ENCODE data around the gene USP47. TPM values are rescaled to one million over a fixed set of nuclear protein-coding genes. Genes with fewer than 3 reads are reported as not detected.

The USP47 gene
- total and polyA plus RNA-seq, 9 of the 15 experiments (the other 6 are each of a cell fraction or from before 2014, with no cell fraction given), result 13.1 to 63.6 (median 34.7) TPM

DNA sequence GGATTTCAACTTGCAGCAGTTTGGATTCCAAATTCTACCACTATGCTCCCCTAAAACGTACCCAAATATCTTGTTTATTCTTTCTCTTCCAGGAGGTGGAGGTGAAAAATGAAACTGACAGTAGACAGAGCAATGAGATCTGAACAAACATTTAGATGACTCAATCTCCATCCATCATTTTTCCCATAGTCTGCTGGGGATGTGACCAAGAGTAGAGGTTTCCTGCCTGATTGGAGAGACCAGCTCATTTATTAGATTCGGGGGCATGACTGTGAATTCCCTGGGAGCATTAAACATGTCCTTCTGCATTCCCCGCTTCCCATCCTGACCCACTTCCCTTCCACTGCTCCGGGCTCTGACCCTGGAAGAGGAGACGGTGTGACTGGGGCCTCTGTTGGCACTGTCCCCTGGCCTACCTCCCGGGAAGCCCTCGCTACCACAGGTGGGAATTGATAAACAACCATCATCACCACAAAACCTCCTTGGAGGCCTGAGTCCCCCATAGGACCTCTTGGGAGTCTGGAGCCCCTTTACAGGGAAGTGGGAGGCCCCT is 146.4 kb downstream of the USP47 start:
- ATAC-seq (no peak), DNase-seq (ENCODE audit: extremely low read depth in 1 of 4, low spot score in 3 of 4) (no peak), FAIRE-seq (no peak)
- no peaks in the 10 kb centered on the region for H4K20me1 ChIP-seq (replicated peaks; ENCODE audit: control insufficient read depth, insufficient read depth, low read length)
- H3K27ac ChIP-seq (ENCODE audit: extremely low read depth, low read depth, low read length), result no peak overlapping the region
- in situ Hi-C loops (cut with MboI) (no loop called here), intact Hi-C loops (cut with micrococcal nuclease) (no loop called here)
- H3K79me2 ChIP-seq (ENCODE audit: control insufficient read depth, insufficient read depth, low read length), result no peaks in the 10 kb centered on the region
- WGBS (ENCODE audit: insufficient coverage, low coverage, missing lambda C conversion rate), result 25% methylated on average over 4 of the region's 7 CpGs
- no peaks in the 10 kb centered on the region; a peak in 1 of 5 replicates for H3K4me1 ChIP-seq (replicated peaks in 1 of 2; ENCODE audit: control insufficient read depth in 2 of 2, insufficient read depth in 2 of 2, low read length in 2 of 2)
- H3K9me3 ChIP-seq (replicated peaks; ENCODE audit: control insufficient read depth, insufficient read depth, low read depth, low read length), result no peaks in the 10 kb centered on the region; the same call in 1 of the 2 replicates
- H3K9ac ChIP-seq (ENCODE audit: insufficient read depth in 1 of 2, low read depth in 2 of 2, low read length in 2 of 2), result no peak overlapping the region
- no peaks in the 10 kb centered on the region for H3K36me3 ChIP-seq (ENCODE audit: control insufficient read depth, insufficient read depth, low read length)
- peak overlapping the region; percentile 79 for H2AFZ ChIP-seq (ENCODE audit: low read depth, low read length)
- BruUV-seq (replicated peaks), result no TSS peak
- POLR2A ChIA-PET, result no interaction called here
- H3K27me3 ChIP-seq (ENCODE audit: control insufficient read depth in 2 of 2, insufficient read depth in 2 of 2, low read length in 2 of 2), result peaks cover 0 to 26% of the 10 kb centered on the region in 2 experiments; a peak in 3 of 5 replicates
- CTCF ChIA-PET (ENCODE audit: low intra/inter-chr PET ratio), result no interaction called here
- H3K4me3 ChIP-seq, result no peak overlapping the region
- H3K9me1 ChIP-seq (ENCODE audit: control insufficient read depth, insufficient read depth, low read length), result no peaks in the 10 kb centered on the region
- TF ChIP-seq ZNF717 (CRISPR knock-in tag; IDR thresholded peaks at IDR 0.05) (no peak), CXXC5 (CRISPR knock-in tag; IDR thresholded peaks at IDR 0.05) (no peak), HDAC3 (IDR thresholded peaks at IDR 0.05; ENCODE audit: borderline replicate concordance, partially characterized antibody) (no peak), PURB (CRISPR knock-in tag; IDR thresholded peaks at IDR 0.05; ENCODE audit: low read depth) (no peak), E2F3 (CRISPR knock-in tag; IDR thresholded peaks at IDR 0.05) (no peak), FOXP1 (CRISPR knock-in tag; IDR thresholded peaks at IDR 0.05) (no peak)
- TF ChIP-seq, protein P1, sequence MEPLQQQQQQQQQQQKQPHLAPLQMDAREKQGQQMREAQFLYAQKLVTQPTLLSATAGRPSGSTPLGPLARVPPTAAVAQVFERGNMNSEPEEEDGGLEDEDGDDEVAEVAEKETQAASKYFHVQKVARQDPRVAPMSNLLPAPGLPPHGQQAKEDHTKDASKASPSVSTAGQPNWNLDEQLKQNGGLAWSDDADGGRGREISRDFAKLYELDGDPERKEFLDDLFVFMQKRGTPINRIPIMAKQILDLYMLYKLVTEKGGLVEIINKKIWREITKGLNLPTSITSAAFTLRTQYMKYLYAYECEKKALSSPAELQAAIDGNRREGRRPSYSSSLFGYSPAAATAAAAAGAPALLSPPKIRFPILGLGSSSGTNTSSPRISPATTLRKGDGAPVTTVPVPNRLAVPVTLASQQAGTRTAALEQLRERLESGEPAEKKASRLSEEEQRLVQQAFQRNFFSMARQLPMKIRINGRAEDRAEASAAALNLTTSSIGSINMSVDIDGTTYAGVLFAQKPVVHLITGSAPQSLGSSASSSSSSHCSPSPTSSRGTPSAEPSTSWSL (CRISPR knock-in tag; IDR thresholded peaks at IDR 0.05; ENCODE audit: borderline replicate concordance), result no peak
- TF ChIP-seq, protein P2, sequence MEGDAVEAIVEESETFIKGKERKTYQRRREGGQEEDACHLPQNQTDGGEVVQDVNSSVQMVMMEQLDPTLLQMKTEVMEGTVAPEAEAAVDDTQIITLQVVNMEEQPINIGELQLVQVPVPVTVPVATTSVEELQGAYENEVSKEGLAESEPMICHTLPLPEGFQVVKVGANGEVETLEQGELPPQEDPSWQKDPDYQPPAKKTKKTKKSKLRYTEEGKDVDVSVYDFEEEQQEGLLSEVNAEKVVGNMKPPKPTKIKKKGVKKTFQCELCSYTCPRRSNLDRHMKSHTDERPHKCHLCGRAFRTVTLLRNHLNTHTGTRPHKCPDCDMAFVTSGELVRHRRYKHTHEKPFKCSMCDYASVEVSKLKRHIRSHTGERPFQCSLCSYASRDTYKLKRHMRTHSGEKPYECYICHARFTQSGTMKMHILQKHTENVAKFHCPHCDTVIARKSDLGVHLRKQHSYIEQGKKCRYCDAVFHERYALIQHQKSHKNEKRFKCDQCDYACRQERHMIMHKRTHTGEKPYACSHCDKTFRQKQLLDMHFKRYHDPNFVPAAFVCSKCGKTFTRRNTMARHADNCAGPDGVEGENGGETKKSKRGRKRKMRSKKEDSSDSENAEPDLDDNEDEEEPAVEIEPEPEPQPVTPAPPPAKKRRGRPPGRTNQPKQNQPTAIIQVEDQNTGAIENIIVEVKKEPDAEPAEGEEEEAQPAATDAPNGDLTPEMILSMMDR (IDR thresholded peaks at IDR 0.05 in 2 of 3, conservative IDR thresholded peaks at IDR 0.05 in 1 of 3; ENCODE audit: insufficient read depth in 2 of 3, low read depth in 1 of 3, low read length in 3 of 3), result 0 out of 6 replicates have a peak, but pooled peaks of 1 of the 3 experiments have one; percentile 7
- H3K4me2 ChIP-seq (ENCODE audit: insufficient read depth, low read length), result no peak overlapping the region; the same call in 1 of the 2 replicates
